VCaP (cell line): ENCODE measurements around the gene GJC2.

Source experiments
- H3K27ac ChIP-seq: fragments of 450-650 bp; 2 replicates; pipeline ENCODE4 v1.5.1; 2017
- CTCF ChIP-seq: fragments of 450-650 bp; conservative IDR thresholded peaks from 2 replicates; pipeline ENCODE4 v1.5.1; 2017; ENCODE audit warnings: mild to moderate bottlenecking, moderate library complexity

Gene GJC2

DNA sequence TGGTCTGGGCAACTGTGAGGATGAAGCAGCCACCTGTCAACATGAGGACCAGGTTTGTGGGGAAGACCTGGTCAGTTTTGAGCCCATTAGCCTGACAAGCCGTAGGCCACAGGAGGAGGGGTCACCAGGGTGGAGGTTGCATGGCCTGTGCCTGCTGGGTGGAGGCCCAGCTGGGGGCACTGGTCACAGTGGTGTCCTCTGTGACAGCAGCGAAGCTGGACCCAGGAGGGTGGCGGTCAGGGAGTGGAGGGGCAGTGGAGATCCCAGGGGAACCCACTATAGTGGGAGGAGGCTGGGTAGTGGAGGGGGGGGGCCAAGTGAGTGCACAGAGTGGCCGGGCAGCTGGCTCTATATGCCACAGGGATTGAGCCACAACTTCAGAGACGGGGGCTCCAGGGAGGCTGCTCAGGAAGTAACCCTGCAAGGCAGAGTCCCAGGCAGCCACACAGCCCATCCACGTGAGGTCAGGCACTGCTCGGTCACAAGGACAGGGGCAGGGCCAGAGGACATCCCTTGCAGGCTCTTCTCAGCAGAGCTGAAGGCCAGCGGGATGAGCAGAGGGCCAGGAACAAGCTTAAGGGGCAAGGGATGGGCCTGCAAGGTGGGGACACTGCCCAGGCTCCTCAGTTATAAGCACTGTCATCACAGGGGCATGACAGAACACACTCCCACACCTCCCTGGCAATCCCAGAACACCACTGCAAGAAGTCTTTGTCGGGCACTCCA, 44.3 kb upstream of the GJC2 start:
- TF ChIP-seq CTCF = no peak
- no peak overlapping the region for H3K27ac ChIP-seq

DNA sequence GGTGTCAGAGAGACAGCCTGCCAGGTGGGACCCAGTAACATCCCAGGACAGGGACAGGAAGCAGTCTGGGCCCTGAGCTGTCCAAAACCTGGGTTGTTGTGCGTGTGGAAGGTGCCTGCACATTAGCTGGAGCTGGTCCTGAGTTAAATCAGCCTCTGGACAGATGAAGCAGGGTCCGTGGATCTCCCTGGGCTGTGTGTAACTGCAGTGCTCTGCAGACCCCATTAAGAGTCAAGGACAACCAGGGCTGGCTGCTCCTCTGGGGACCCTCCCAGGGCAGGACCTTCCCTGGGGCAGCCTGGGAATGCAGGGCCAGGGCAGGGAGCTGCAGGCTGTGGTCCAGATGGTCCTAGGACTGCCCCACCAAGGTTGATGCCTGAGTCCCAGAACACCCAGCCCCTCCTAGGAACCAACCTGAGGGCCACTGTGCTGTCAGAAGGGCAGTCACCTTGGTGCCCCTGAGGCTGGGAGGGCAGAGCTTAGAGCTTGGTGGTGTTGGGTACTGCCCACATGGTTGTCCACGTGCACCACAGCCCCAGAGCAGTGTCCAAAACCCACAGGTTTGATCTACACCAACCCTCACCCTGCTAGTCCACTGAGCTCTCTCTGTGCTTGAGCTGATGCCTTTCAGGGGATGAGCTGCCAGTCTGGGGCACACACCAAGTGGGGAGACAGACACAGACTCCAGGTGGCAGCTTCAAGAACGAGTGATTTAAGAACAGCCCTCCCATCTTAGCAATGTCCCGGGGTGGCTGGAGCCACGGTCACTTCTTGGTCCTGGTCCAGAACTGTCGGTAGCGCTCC, 43.5 kb upstream of the GJC2 start:
- no peak overlapping the region for H3K27ac ChIP-seq
- no peak for TF ChIP-seq CTCF

DNA sequence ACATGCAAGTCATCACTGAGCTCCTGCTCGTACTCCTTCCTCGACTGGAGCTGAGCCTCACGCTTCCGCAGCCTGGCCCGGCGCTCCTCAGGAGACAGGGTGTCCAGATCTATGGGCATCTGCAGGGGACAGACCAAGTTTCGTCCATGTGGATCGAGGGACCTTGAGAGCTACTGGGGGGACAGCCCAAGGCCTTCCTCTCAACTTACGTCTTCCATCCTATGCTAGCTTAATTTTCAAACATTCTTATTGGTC, 43.0 kb upstream of the GJC2 start:
- H3K27ac ChIP-seq = no peak overlapping the region
- TF ChIP-seq CTCF = no peak

GRCh38 chr1:228107636-228108035, 42.1 kb upstream of the GJC2 start:
- no peak for TF ChIP-seq CTCF

DNA sequence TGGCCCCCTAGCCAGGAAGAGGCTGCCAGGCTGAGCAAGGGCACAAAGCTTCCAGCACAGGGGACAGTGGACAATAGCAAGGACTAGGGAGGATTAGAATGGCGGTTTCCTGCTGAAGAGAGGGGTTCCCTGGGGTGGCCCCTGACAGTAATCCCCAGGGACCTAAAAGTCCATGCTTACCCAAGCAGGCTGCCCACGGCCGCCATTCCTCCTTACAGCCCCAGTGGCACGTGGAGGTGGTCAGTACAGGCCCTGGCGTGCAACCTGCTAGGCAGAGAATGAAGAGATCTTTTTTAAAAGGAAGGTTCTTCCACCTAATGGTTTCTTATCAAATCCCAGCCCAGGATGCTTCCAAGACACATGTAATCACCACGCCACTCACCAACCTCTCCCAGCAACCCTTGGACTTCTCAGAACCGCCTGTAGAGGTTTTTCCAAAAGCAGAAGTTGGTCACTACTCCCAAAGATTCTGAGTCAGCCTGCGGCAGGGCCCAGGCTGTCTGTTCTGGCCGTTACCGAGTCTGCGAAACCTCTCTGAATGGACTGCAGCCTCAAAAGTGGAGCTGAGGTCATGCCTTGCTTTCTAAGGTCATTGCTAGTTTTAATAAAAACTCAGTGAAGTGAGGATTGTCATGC, 41.6 kb upstream of the GJC2 start:
- peak overlapping the region; percentile 54; the same call in 1 of the 2 replicates for H3K27ac ChIP-seq
- no peak for TF ChIP-seq CTCF

More at GRCh38 chr1:228107636-228108035, 42.1 kb upstream of the GJC2 start:
- H3K27ac ChIP-seq = no peak overlapping the region

GRCh38 chr1:228108742-228109072, 41.0 kb upstream of the GJC2 start:
- H3K27ac ChIP-seq = peak overlapping the region; percentile 54; the same call in 1 of the 2 replicates
- no peak for TF ChIP-seq CTCF
